GM18508 (cell line): ENCODE data around the gene PRSS27.

Experiments
- ATAC-seq: cut with Tn5 transposase; IDR thresholded peaks from one replicate; pipeline ENCODE4 v1.9.1; 2021; ENCODE audit warnings: moderate number of reproducible peaks; ENCODE audit not compliant: insufficient read depth, unreplicated experiment

The PRSS27 gene

GRCh38 chr16:2711370-2712062 is 8.5 kb downstream of the PRSS27 start:
- ATAC-seq: no peak

- no peak for ATAC-seq
These were observed 9.3 kb downstream of the PRSS27 start for GRCh38 chr16:2710711-2711231.

- ATAC-seq: no peak
These were observed 9.9 kb downstream of the PRSS27 start for GRCh38 chr16:2710021-2710710.

GRCh38 chr16:2709588-2709984 is 10.4 kb downstream of the PRSS27 start:
- ATAC-seq: no peak

- no peak for ATAC-seq
These were observed 11.0 kb downstream of the PRSS27 start for GRCh38 chr16:2708955-2709587.

GRCh38 chr16:2708290-2708639 is 11.8 kb downstream of the PRSS27 start:
- no peak for ATAC-seq

GRCh38 chr16:2707368-2708289 is 12.4 kb downstream of the PRSS27 start:
- no peak for ATAC-seq

- ATAC-seq: no peak
These were observed 13.3 kb downstream of the PRSS27 start for GRCh38 chr16:2706611-2707311.

- no peak for ATAC-seq
These were observed 13.9 kb downstream of the PRSS27 start for GRCh38 chr16:2706085-2706484.

GRCh38 chr16:2705351-2705750 is 14.7 kb downstream of the PRSS27 start:
- no peak for ATAC-seq

- ATAC-seq: no peak
These were observed 15.1 kb downstream of the PRSS27 start for GRCh38 chr16:2704983-2705275.

GRCh38 chr16:2704166-2704982 is 15.7 kb downstream of the PRSS27 start:
- no peak for ATAC-seq

- ATAC-seq: no peak
These were observed 16.9 kb downstream of the PRSS27 start for GRCh38 chr16:2702871-2703745.

- ATAC-seq: no peak
These were observed 17.6 kb downstream of the PRSS27 start for GRCh38 chr16:2702438-2702825.

- ATAC-seq: no peak
These were observed 18.1 kb downstream of the PRSS27 start for GRCh38 chr16:2701713-2702437.

GRCh38 chr16:2701272-2701671 is 18.8 kb downstream of the PRSS27 start:
- ATAC-seq: no peak

GRCh38 chr16:2700786-2701185 is 19.2 kb downstream of the PRSS27 start:
- ATAC-seq: no peak
